HEK293 (cell line): Measurements from ENCODE around the gene SUFU.

ENCODE experiments used
- MYNN ChIP-seq: fragments of 450-650 bp; formaldehyde crosslinking; IDR thresholded peaks from 2 replicates; pipeline ENCODE4 v1.5.1; 2016; ENCODE audit warnings: missing biosample characterization, missing genetic modification characterization, borderline replicate concordance
- REPIN1 ChIP-seq: fragments of 450-650 bp; formaldehyde crosslinking; IDR thresholded peaks from 2 replicates; pipeline ENCODE4 v1.5.1; 2017; ENCODE audit warnings: missing biosample characterization, missing genetic modification characterization, low read depth
- SALL2 ChIP-seq: fragments of 450-650 bp; formaldehyde crosslinking; IDR thresholded peaks from 2 replicates; pipeline ENCODE4 v1.5.0; 2017; ENCODE audit warnings: missing biosample characterization, mild to moderate bottlenecking, missing genetic modification characterization, borderline replicate concordance
- SETDB1 ChIP-seq: IDR thresholded peaks from one replicate; pipeline ENCODE4 v1.6.1; 2017; ENCODE audit warnings: mild to moderate bottlenecking, low read length, moderate library complexity, mixed read lengths; ENCODE audit not compliant: insufficient read length
- YY1 ChIP-seq: fragments of 450-650 bp; formaldehyde crosslinking; IDR thresholded peaks from 2 replicates; pipeline ENCODE4 v1.5.1; 2018; ENCODE audit warnings: missing biosample characterization, missing genetic modification characterization
- ZNF354C ChIP-seq: fragments of 450-650 bp; formaldehyde crosslinking; IDR thresholded peaks from 2 replicates; pipeline ENCODE4 v1.5.1; 2016; ENCODE audit warnings: missing biosample characterization, missing genetic modification characterization, low read depth, borderline replicate concordance
- ZNF558 ChIP-seq: fragments of 450-650 bp; formaldehyde crosslinking; IDR thresholded peaks from 2 replicates; pipeline ENCODE4 v1.5.1; 2016; ENCODE audit warnings: missing biosample characterization, missing genetic modification characterization
- ZNF626 ChIP-seq: fragments of 450-650 bp; sonication (Bioruptor Pico); formaldehyde crosslinking; IDR thresholded peaks from 2 replicates; pipeline ENCODE4 v1.5.1; 2018; ENCODE audit warnings: missing biosample characterization, missing genetic modification characterization, inconsistent platforms
- ZNF777 ChIP-seq: fragments of 450-650 bp; formaldehyde crosslinking; IDR thresholded peaks from 2 replicates; pipeline ENCODE4 v1.5.1; 2017; ENCODE audit warnings: missing biosample characterization, missing genetic modification characterization, borderline replicate concordance
- ZNF785 ChIP-seq: fragments of 450-650 bp; formaldehyde crosslinking; IDR thresholded peaks from 2 replicates; pipeline ENCODE4 v1.5.1; 2016; ENCODE audit warnings: missing biosample characterization, missing genetic modification characterization
- TF ChIP-seq, protein P1 (sequence below): fragments of 450-650 bp; formaldehyde crosslinking; IDR thresholded peaks from 2 replicates; pipeline ENCODE4 v1.5.1; 2016; ENCODE audit warnings: missing biosample characterization, missing genetic modification characterization

DNA sequence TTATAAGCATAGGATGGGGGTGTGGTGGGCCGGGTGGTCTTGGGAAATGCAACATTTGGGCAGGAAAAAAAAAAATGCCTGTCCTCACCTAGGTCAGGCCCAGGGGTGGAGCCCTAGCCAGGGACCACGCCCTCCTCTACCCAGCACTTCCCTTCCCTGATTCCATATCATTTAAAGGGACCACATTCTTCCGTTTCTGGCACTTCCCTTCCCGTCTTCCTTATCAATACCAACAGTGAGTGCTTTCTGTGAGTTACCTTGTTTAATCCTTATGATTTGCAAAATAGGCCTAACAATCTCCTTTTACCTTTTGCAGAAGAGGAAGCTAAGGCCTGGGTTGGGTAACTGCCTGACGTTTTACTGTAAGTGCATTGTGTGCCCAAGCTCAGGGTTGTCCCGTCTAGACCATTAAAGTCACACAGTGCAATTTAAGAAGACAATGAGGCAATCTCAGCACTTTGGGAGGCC lies 35.8 kb upstream of the SUFU start:
- TF ChIP-seq ZNF558 (no peak), REPIN1 (no peak), ZNF777 (tag by site-specific recombination) (no peak), SETDB1 (no peak), ZNF354C (no peak), YY1 (no peak), ZNF626 (tag by site-specific recombination) (no peak), ZNF785 (tag by site-specific recombination) (no peak), MYNN (tag by site-specific recombination) (no peak), SALL2 (tag by site-specific recombination) (no peak)
- TF ChIP-seq, protein P1, sequence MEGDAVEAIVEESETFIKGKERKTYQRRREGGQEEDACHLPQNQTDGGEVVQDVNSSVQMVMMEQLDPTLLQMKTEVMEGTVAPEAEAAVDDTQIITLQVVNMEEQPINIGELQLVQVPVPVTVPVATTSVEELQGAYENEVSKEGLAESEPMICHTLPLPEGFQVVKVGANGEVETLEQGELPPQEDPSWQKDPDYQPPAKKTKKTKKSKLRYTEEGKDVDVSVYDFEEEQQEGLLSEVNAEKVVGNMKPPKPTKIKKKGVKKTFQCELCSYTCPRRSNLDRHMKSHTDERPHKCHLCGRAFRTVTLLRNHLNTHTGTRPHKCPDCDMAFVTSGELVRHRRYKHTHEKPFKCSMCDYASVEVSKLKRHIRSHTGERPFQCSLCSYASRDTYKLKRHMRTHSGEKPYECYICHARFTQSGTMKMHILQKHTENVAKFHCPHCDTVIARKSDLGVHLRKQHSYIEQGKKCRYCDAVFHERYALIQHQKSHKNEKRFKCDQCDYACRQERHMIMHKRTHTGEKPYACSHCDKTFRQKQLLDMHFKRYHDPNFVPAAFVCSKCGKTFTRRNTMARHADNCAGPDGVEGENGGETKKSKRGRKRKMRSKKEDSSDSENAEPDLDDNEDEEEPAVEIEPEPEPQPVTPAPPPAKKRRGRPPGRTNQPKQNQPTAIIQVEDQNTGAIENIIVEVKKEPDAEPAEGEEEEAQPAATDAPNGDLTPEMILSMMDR (tag by site-specific recombination): no peak
